Left lung (tissue), 10 donors: Measurements from ENCODE around the gene TP53AIP1. TPM values are rescaled to one million over a fixed set of nuclear protein-coding genes. Genes with fewer than 3 reads are reported as not detected.

Source experiments
- ATAC-seq: fragments of 200-7000 bp; cut with Tn5 transposase; one replicate; pipeline ENCODE4 v1.9.1; 2020; ENCODE audit warnings: moderate library complexity
- DNase-seq, 4 donors: peaks; one replicate each; pipeline ENCODE4 v3.0.0-alpha.2; 2013 to 2020
- H3K27ac ChIP-seq, 2 donors: fragments of 200-600 bp; sonication (generic) in 1 of 2; one replicate each; pipeline versions ENCODE4 v1.5.0 to v1.8.0; 2020 to 2021
- H3K27me3 ChIP-seq, 2 donors: fragments of 200-600 bp; sonication (generic) in 1 of 2; one replicate each; pipeline versions ENCODE4 v1.5.0 to v1.8.0; 2020 to 2021
- H3K36me3 ChIP-seq, 2 donors: fragments of 200-600 bp; sonication (generic) in 1 of 2; one replicate each; pipeline versions ENCODE4 v1.5.0 to v1.8.0; 2020 to 2021
- H3K4me1 ChIP-seq, 2 donors: fragments of 200-600 bp; one replicate each; pipeline ENCODE4 v1.8.0; 2021
- H3K4me3 ChIP-seq, 2 donors: fragments of 200-600 bp; sonication (generic) in 1 of 2; one replicate each; pipeline versions ENCODE4 v1.5.0 to v1.8.0; 2020 to 2021; ENCODE audit warnings: mild to moderate bottlenecking in 1 of 2
- H3K9me3 ChIP-seq, 2 donors: fragments of 200-600 bp; sonication (generic) in 1 of 2; one replicate each; pipeline versions ENCODE4 v1.5.0 to v1.8.0; 2020 to 2021
- CTCF ChIP-seq, 2 donors: fragments of 200-600 bp; sonication (generic) in 1 of 2; IDR thresholded peaks; one replicate each; pipeline versions ENCODE4 v1.5.0 to v1.8.0; 2021; ENCODE audit warnings: antibody characterized with exemption in 2 of 2
- intact Hi-C, 2 donors: fragments of 100-400 bp; cut with DNase I; formaldehyde crosslinking; loops; one replicate each; pipeline versions ENCODE4 v1.11.2 to v1.14.2; 2022
- polyA plus RNA-seq, 6 donors: library from polyadenylated mRNA; unstranded; fragments of 120-200 nt; gene quantifications; one replicate each; pipeline ENCODE4 v1.2.1, GENCODE V29; 2013; ENCODE audit not compliant: insufficient read length in 6 of 6
- total RNA-seq, 2 donors: library from RNA; stranded (reverse); fragmentation: NEBNext Ultra II Directional; extraction: Animal tissue kit (Norgen Biotek cat#: 25700); gene quantifications; one replicate each; pipeline ENCODE4 v1.2.1, GENCODE V29; 2021
- donor health status: DM: no; HTN: yes; CAD: no.
- donor health status: DM: no; HTN: no; CAD: no.

TP53AIP1 gene
- total and polyA plus RNA-seq, 8 donors = 0.31 to 1.4 (median 0.59) TPM; not detected in 1

- no peak for ATAC-seq
- Histone ChIP-seq H3K36me3 (no peaks in the 10 kb centered on the region), H3K4me3 (no peak overlapping the region), H3K9me3 (no peaks in the 10 kb centered on the region), H3K4me1 (no peaks in the 10 kb centered on the region), H3K27ac (no peak overlapping the region), H3K27me3 (peaks cover 0 to 10% of the 10 kb centered on the region in 2 donors)
- intact Hi-C loops = no loop called here
- DNase-seq = no peak
- TF ChIP-seq CTCF (IDR thresholded peaks at IDR 0.05) = no peak
These were observed 11.6 kb downstream of the TP53AIP1 start for GRCh38 chr11:128931066-128931465.

- Histone ChIP-seq H3K4me1 (no peaks in the 10 kb centered on the region), H3K36me3 (no peaks in the 10 kb centered on the region), H3K4me3 (no peak overlapping the region), H3K9me3 (no peaks in the 10 kb centered on the region), H3K27me3 (peaks cover 0 to 11% of the 10 kb centered on the region in 2 donors), H3K27ac (no peak overlapping the region)
- ATAC-seq (no peak), DNase-seq (no peak)
- intact Hi-C loops = no loop called here
- TF ChIP-seq CTCF (IDR thresholded peaks at IDR 0.05) = no peak
These were observed 12.7 kb downstream of the TP53AIP1 start for GRCh38 chr11:128929991-128930390.

GRCh38 chr11:128929468-128929867 is 13.2 kb downstream of the TP53AIP1 start:
- no peak overlapping the region for H3K4me3 ChIP-seq
- no peaks in the 10 kb centered on the region for H3K36me3 ChIP-seq
- H3K4me1 ChIP-seq = no peaks in the 10 kb centered on the region
- ATAC-seq (peak; percentile 47), DNase-seq (no peak)
- no peaks in the 10 kb centered on the region for H3K9me3 ChIP-seq
- intact Hi-C loops = no loop called here
- no peak overlapping the region for H3K27ac ChIP-seq
- TF ChIP-seq CTCF (IDR thresholded peaks at IDR 0.05) = no peak
- H3K27me3 ChIP-seq = peaks cover 0 to 11% of the 10 kb centered on the region in 2 donors

- ATAC-seq (no peak), DNase-seq (no peak)
- H3K9me3 ChIP-seq = no peaks in the 10 kb centered on the region
- H3K27ac ChIP-seq = no peak overlapping the region
- H3K27me3 ChIP-seq = peaks cover 0 to 11% of the 10 kb centered on the region in 2 donors
- no peaks in the 10 kb centered on the region for H3K36me3 ChIP-seq
- no peak overlapping the region for H3K4me3 ChIP-seq
- no peaks in the 10 kb centered on the region for H3K4me1 ChIP-seq
- TF ChIP-seq CTCF (IDR thresholded peaks at IDR 0.05) = no peak
- intact Hi-C loops = no loop called here
These were observed 14.3 kb downstream of the TP53AIP1 start for GRCh38 chr11:128928400-128928799.

- Histone ChIP-seq H3K27ac (no peak overlapping the region), H3K36me3 (no peaks in the 10 kb centered on the region), H3K27me3 (peaks cover 0 to 11% of the 10 kb centered on the region in 2 donors), H3K4me1 (no peaks in the 10 kb centered on the region), H3K9me3 (no peaks in the 10 kb centered on the region), H3K4me3 (no peak overlapping the region)
- no peak for ATAC-seq
- no peak for TF ChIP-seq CTCF (IDR thresholded peaks at IDR 0.05)
- no peak for DNase-seq
- intact Hi-C loops = no loop called here
These were observed 14.9 kb downstream of the TP53AIP1 start for GRCh38 chr11:128927683-128928336.
